K562 (cell line): ENCODE measurements around the gene OSBPL3. TPM values are rescaled to one million over a fixed set of nuclear protein-coding genes. Genes with fewer than 3 reads are reported as not detected.

Experiments used
- ARID1B ChIP-seq: fragments of 450-650 bp; IDR thresholded peaks from 2 replicates; pipeline ENCODE4 v1.6.1; 2016; ENCODE audit warnings: antibody characterized with exemption, mild to moderate bottlenecking, inconsistent platforms
- ARNT ChIP-seq, 2 experiments: fragments of 450-650 bp; IDR thresholded peaks; 2 replicates each; pipeline ENCODE4 v1.6.1; 2016; ENCODE audit warnings: mild to moderate bottlenecking in 1 of 2
- ATF7 ChIP-seq: fragments of 450-650 bp; IDR thresholded peaks from 2 replicates; pipeline ENCODE4 v1.7.1; 2014; ENCODE audit warnings: mild to moderate bottlenecking, moderate library complexity
- CREM ChIP-seq: IDR thresholded peaks from 2 replicates; pipeline ENCODE4 v1.6.1; 2014; ENCODE audit warnings: antibody characterized with exemption, low read depth
- CXXC5 ChIP-seq: fragments of 250-450 bp; sonication (Bioruptor Pico); IDR thresholded peaks from 2 replicates; pipeline ENCODE4 v1.8.0; 2022; ENCODE audit warnings: inconsistent platforms, mild to moderate bottlenecking, moderate library complexity
- DPF2 ChIP-seq: fragments of 450-650 bp; IDR thresholded peaks from 2 replicates; pipeline ENCODE4 v1.6.1; 2016
- EP300 ChIP-seq: IDR thresholded peaks from 2 replicates; pipeline ENCODE4 v1.6.1; 2012; ENCODE audit warnings: low read length, improper control_type of control experiment
- ERF ChIP-seq: fragments of 450-650 bp; formaldehyde crosslinking; IDR thresholded peaks from 2 replicates; pipeline ENCODE4 v1.4.0; 2020; ENCODE audit warnings: mild to moderate bottlenecking, mixed read lengths
- ESRRA ChIP-seq: fragments of 450-650 bp; IDR thresholded peaks from 2 replicates; pipeline ENCODE4 v1.6.1; 2014; ENCODE audit warnings: low read depth, mild to moderate bottlenecking, moderate library complexity, borderline replicate concordance
- HDAC1 ChIP-seq, 2 experiments: fragments of 450-650 bp; IDR thresholded peaks; 2 replicates each; pipeline ENCODE4 v1.6.1; 2016 to 2017; ENCODE audit warnings: inconsistent platforms in 1 of 2, mild to moderate bottlenecking in 1 of 2, moderate library complexity in 1 of 2
- JUN ChIP-seq, 2 experiments: sonication (generic) in 1 of 2; formaldehyde crosslinking in 1 of 2; IDR thresholded peaks; 2 replicates each; pipeline versions ENCODE4 v1.6.1 to v1.8.0; 2012 to 2022; ENCODE audit warnings: borderline replicate concordance in 2 of 2, mild to moderate bottlenecking in 2 of 2, improper control_type of control experiment in 1 of 2, low read depth in 1 of 2, low read length in 1 of 2, missing genetic modification reagents in 1 of 2
- LEF1 ChIP-seq: fragments of 450-650 bp; IDR thresholded peaks from 2 replicates; pipeline ENCODE4 v1.6.1; 2016; ENCODE audit warnings: mild to moderate bottlenecking
- MTA2 ChIP-seq: fragments of 450-650 bp; IDR thresholded peaks from 2 replicates; pipeline ENCODE4 v1.6.1; 2016; ENCODE audit warnings: low read depth
- NFE2 ChIP-seq: IDR thresholded peaks from 2 replicates; pipeline ENCODE4 v1.6.1; 2014; ENCODE audit warnings: antibody characterized with exemption, low read depth
- PCBP2 ChIP-seq: fragments of 200-400 bp; formaldehyde crosslinking; IDR thresholded peaks from 2 replicates; pipeline ENCODE4 v1.6.1; 2018; ENCODE audit warnings: low read length, low read depth, mild to moderate bottlenecking, moderate library complexity; ENCODE audit not compliant: poor library complexity, severe bottlenecking
- POLR2H ChIP-seq: IDR thresholded peaks from 2 replicates; pipeline ENCODE4 v1.6.1; 2016; ENCODE audit warnings: missing genetic modification characterization, low read depth, mild to moderate bottlenecking, control low read depth, missing compliant biosample characterization, moderate library complexity
- PYGO2 ChIP-seq: fragments of 450-650 bp; IDR thresholded peaks from 2 replicates; pipeline ENCODE4 v1.6.1; 2016; ENCODE audit warnings: mild to moderate bottlenecking, missing genetic modification characterization, moderate library complexity, missing compliant biosample characterization
- SIN3B ChIP-seq: fragments of 450-650 bp; IDR thresholded peaks from 2 replicates; pipeline ENCODE4 v1.6.1; 2017; ENCODE audit warnings: low read depth, mild to moderate bottlenecking, moderate library complexity
- SMAD4 ChIP-seq: fragments of 250-450 bp; sonication (Bioruptor Pico); conservative IDR thresholded peaks from 2 replicates; pipeline ENCODE4 v1.8.0; 2021; ENCODE audit warnings: inconsistent platforms, mild to moderate bottlenecking, moderate library complexity
- TBL1XR1 ChIP-seq, 2 experiments: IDR thresholded peaks; 2 replicates each; pipeline ENCODE4 v1.6.1; 2012; ENCODE audit warnings: improper control_type of control experiment in 2 of 2, low read length in 2 of 2, mild to moderate bottlenecking in 1 of 2
- TEAD4 ChIP-seq, 2 experiments: sonication (generic) in 1 of 2; formaldehyde crosslinking in 1 of 2; IDR thresholded peaks; 2 replicates each; pipeline versions ENCODE4 v1.6.1 to v1.8.0; 2012 to 2022; ENCODE audit warnings: borderline replicate concordance in 1 of 2, inconsistent platforms in 1 of 2, low read length in 1 of 2, mild to moderate bottlenecking in 1 of 2, missing genetic modification reagents in 1 of 2
- U2AF2 ChIP-seq: fragments of 200-400 bp; formaldehyde crosslinking; optimal IDR thresholded peaks from 2 replicates; pipeline ENCODE3; 2017; ENCODE audit warnings: low read depth, mild to moderate bottlenecking, low read length
- polyA plus RNA-seq, 8 experiments: library from polyadenylated mRNA; depleted of rRNA in 4 of 8; stranded (reverse) in 5 of 8; unstranded in 3 of 8; fragments of >200 nt; fragmentation: Nextera tagmentation in 2 of 8; fragmentation: Illumina TruSeq in 1 of 8; extraction: Ambion mirVana in 2 of 8; extraction: Trizol in 1 of 8; gene quantifications; 2 replicates each; pipeline versions ENCODE4 v1.2.1 to v1.2.3, GENCODE V29; 2011 to 2014; ENCODE audit warnings: inconsistent platforms in 1 of 8, missing spikeins in 1 of 8
- total RNA-seq, 7 experiments: library from RNA; depleted of rRNA in 6 of 7; stranded (reverse); fragments of >200 nt in 6 of 7; fragmentation: Illumina TruSeq in 2 of 7; extraction: Trizol in 2 of 7; gene quantifications; 2 replicates each; pipeline versions ENCODE4 v1.2.1 to v1.2.3, GENCODE V29; 2011 to 2021; ENCODE audit warnings: low replicate concordance in 1 of 7
- TF ChIP-seq, protein P1 (sequence below): fragments of 450-650 bp; formaldehyde crosslinking; IDR thresholded peaks from 2 replicates; pipeline ENCODE4 v1.4.0; 2022; ENCODE audit warnings: missing genetic modification characterization
- TF ChIP-seq, protein P2 (sequence below): sonication (generic); formaldehyde crosslinking; IDR thresholded peaks from 2 replicates; pipeline ENCODE4 v1.8.1; 2022; ENCODE audit warnings: missing genetic modification reagents

The OSBPL3 gene
- total and polyA plus RNA-seq, 9 of the 15 experiments (the other 6 are each of a cell fraction or from before 2014, with no cell fraction given), result 4.8 to 37.2 (median 26.5) TPM

DNA sequence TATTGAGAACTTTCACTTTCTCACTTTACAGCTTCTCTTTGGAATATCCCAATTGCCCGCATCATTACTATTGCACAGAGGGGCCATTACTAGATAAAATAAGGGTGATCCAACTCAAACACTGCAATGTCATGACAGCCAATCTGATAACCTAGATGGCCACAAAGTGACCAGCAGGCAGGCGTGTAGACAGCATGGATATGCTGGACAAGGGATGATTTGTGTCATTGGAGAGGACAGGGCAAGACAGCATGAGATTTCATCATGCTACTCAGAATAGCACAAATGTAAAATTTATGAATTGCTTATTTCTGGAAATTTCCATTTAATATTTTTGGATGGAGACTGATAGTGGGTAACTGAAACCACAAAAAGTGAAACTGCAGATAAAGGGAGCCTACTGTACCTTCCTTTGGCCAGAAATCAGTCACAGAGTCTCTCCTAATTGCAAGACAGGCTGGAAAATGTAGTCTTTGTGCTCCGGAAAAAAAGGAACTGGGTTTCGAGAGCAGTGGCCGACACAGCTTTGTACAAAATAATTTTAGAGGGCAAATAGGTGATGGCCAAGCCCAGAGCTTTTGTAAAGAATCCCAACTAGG is 216.6 kb downstream of the OSBPL3 start (continued):
- TF ChIP-seq U2AF2 (no peak), ESRRA (peak; percentile 72; the same call in 1 of the 2 replicates), PYGO2 (tag) (peak; percentile 37; the same call in 1 of the 2 replicates), ERF (no peak), LEF1 (peak; percentile 88), CXXC5 (CRISPR knock-in tag) (peak; percentile 54), NFE2 (peak; percentile 97), TEAD4 (IDR thresholded peaks at IDR 0.05; ENCODE audit: low read length) (peak; percentile 71; the same call in 1 of the 2 replicates), TEAD4 (CRISPR knock-in tag; IDR thresholded peaks at IDR 0.05; ENCODE audit: borderline replicate concordance) (no peak), EP300 (peak; percentile 88), CREM (peak; percentile 53; the same call in 1 of the 2 replicates), TBL1XR1 (IDR thresholded peaks at IDR 0.05; ENCODE audit: low read length in 2 of 2) (peak in 1 of 2 experiments; percentile 83; a peak in 2 of 4 replicates), ARNT (IDR thresholded peaks at IDR 0.05) (peak in 1 of 2 experiments; percentile 75; a peak in 1 of 4 replicates), MTA2 (0 out of 2 replicates have a peak, but pooled peaks have one; percentile 27), ARID1B (peak; percentile 87), DPF2 (peak; percentile 90), ATF7 (peak; percentile 94), HDAC1 (IDR thresholded peaks at IDR 0.05) (peak in 1 of 2 experiments; percentile 30; a peak in 1 of 4 replicates), SMAD4 (CRISPR knock-in tag) (peak; percentile 88), POLR2H (tag) (peak; percentile 44), SIN3B (no peak), JUN (IDR thresholded peaks at IDR 0.05; ENCODE audit: borderline replicate concordance, low read depth, low read length) (peak; percentile 32), JUN (CRISPR knock-in tag; IDR thresholded peaks at IDR 0.05; ENCODE audit: borderline replicate concordance) (no peak), PCBP2 (no peak)
- TF ChIP-seq, protein P1, sequence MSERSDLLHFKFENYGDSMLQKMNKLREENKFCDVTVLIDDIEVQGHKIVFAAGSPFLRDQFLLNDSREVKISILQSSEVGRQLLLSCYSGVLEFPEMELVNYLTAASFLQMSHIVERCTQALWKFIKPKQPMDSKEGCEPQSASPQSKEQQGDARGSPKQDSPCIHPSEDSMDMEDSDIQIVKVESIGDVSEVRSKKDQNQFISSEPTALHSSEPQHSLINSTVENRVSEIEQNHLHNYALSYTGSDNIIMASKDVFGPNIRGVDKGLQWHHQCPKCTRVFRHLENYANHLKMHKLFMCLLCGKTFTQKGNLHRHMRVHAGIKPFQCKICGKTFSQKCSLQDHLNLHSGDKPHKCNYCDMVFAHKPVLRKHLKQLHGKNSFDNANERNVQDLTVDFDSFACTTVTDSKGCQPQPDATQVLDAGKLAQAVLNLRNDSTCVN (CRISPR knock-in tag), result no peak
- TF ChIP-seq, protein P2, sequence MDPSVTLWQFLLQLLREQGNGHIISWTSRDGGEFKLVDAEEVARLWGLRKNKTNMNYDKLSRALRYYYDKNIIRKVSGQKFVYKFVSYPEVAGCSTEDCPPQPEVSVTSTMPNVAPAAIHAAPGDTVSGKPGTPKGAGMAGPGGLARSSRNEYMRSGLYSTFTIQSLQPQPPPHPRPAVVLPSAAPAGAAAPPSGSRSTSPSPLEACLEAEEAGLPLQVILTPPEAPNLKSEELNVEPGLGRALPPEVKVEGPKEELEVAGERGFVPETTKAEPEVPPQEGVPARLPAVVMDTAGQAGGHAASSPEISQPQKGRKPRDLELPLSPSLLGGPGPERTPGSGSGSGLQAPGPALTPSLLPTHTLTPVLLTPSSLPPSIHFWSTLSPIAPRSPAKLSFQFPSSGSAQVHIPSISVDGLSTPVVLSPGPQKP (CRISPR knock-in tag), result no peak
